ENCODE measurements around the gene HSPA4L.
A peak's percentile ranks its signal among the peaks of the same experiment; 100 is the strongest.

- no peak for TF ChIP-seq MTA3 (IDR thresholded peaks at IDR 0.05; ENCODE audit: borderline replicate concordance, low read length)
- TF ChIP-seq PBX3 (IDR thresholded peaks at IDR 0.05; ENCODE audit: insufficient replicate concordance, low read depth, low read length) = no peak
- TF ChIP-seq MAX (IDR thresholded peaks at IDR 0.05; ENCODE audit: low read depth, low read length) = no peak
- TF ChIP-seq SIN3A (IDR thresholded peaks at IDR 0.05; ENCODE audit: low read depth, low read length) = no peak
- no peak for TF ChIP-seq ZBED1 (IDR thresholded peaks at IDR 0.05; ENCODE audit: borderline replicate concordance)
- TF ChIP-seq, protein P1, sequence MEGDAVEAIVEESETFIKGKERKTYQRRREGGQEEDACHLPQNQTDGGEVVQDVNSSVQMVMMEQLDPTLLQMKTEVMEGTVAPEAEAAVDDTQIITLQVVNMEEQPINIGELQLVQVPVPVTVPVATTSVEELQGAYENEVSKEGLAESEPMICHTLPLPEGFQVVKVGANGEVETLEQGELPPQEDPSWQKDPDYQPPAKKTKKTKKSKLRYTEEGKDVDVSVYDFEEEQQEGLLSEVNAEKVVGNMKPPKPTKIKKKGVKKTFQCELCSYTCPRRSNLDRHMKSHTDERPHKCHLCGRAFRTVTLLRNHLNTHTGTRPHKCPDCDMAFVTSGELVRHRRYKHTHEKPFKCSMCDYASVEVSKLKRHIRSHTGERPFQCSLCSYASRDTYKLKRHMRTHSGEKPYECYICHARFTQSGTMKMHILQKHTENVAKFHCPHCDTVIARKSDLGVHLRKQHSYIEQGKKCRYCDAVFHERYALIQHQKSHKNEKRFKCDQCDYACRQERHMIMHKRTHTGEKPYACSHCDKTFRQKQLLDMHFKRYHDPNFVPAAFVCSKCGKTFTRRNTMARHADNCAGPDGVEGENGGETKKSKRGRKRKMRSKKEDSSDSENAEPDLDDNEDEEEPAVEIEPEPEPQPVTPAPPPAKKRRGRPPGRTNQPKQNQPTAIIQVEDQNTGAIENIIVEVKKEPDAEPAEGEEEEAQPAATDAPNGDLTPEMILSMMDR (IDR thresholded peaks at IDR 0.05 in 2 of 3, conservative IDR thresholded peaks at IDR 0.05 in 1 of 3; ENCODE audit: control insufficient read depth in 2 of 3, extremely low read depth in 1 of 3, insufficient read depth in 1 of 3, low read depth in 3 of 3, low read length in 3 of 3) = peak in 1 of 3 experiments; percentile 38; a peak in 2 of 6 replicates
- TF ChIP-seq JUND (IDR thresholded peaks at IDR 0.05; ENCODE audit: low read depth, low read length) = no peak
- TF ChIP-seq, protein P2, sequence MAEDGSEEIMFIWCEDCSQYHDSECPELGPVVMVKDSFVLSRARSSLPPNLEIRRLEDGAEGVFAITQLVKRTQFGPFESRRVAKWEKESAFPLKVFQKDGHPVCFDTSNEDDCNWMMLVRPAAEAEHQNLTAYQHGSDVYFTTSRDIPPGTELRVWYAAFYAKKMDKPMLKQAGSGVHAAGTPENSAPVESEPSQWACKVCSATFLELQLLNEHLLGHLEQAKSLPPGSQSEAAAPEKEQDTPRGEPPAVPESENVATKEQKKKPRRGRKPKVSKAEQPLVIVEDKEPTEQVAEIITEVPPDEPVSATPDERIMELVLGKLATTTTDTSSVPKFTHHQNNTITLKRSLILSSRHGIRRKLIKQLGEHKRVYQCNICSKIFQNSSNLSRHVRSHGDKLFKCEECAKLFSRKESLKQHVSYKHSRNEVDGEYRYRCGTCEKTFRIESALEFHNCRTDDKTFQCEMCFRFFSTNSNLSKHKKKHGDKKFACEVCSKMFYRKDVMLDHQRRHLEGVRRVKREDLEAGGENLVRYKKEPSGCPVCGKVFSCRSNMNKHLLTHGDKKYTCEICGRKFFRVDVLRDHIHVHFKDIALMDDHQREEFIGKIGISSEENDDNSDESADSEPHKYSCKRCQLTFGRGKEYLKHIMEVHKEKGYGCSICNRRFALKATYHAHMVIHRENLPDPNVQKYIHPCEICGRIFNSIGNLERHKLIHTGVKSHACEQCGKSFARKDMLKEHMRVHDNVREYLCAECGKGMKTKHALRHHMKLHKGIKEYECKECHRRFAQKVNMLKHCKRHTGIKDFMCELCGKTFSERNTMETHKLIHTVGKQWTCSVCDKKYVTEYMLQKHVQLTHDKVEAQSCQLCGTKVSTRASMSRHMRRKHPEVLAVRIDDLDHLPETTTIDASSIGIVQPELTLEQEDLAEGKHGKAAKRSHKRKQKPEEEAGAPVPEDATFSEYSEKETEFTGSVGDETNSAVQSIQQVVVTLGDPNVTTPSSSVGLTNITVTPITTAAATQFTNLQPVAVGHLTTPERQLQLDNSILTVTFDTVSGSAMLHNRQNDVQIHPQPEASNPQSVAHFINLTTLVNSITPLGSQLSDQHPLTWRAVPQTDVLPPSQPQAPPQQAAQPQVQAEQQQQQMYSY (CRISPR knock-in tag; IDR thresholded peaks at IDR 0.05) = no peak
- TF ChIP-seq SP1 (IDR thresholded peaks at IDR 0.05; ENCODE audit: low read depth, low read length) = no peak
These were observed 27.2 kb downstream of the HSPA4L start for GRCh38 chr4:127809173-127809800.
